Vagina (tissue), 2 donors: ENCODE measurements around the gene ATG4B. TPM values are rescaled to one million over a fixed set of nuclear protein-coding genes. Genes with fewer than 3 reads are reported as not detected.

Source experiments
- DNase-seq, 2 donors: peaks; one replicate each; pipeline ENCODE4 v3.0.0-alpha.2; 2017; ENCODE audit errors: extremely low spot score in 2 of 2
- H3K27ac ChIP-seq: fragments of 200-600 bp; sonication (generic); one replicate; pipeline ENCODE4 v1.5.1; 2019
- H3K27me3 ChIP-seq: fragments of 200-600 bp; sonication (generic); one replicate; pipeline ENCODE4 v1.5.1; 2019
- H3K36me3 ChIP-seq, 2 donors: fragments of 200-600 bp; sonication (generic); one replicate each; pipeline ENCODE4 v1.5.1; 2017 to 2019
- H3K4me1 ChIP-seq: fragments of 200-600 bp; sonication (generic); one replicate; pipeline ENCODE4 v1.5.1; 2019
- H3K4me3 ChIP-seq, 2 donors: fragments of 200-600 bp; sonication (generic); 1 replicate in 1 of 2; 2 replicates in 1 of 2; pipeline ENCODE4 v1.5.1; 2016 to 2019
- H3K9me3 ChIP-seq: fragments of 200-600 bp; sonication (generic); one replicate; pipeline ENCODE4 v1.5.1; 2019
- POLR2A ChIP-seq, 2 donors: fragments of 450-650 bp; IDR thresholded peaks; one replicate each; pipeline ENCODE4 v1.6.1; 2017; ENCODE audit warnings: antibody characterized with exemption in 2 of 2, mild to moderate bottlenecking in 2 of 2, moderate library complexity in 2 of 2
- POLR2AphosphoS5 ChIP-seq, 2 donors: sonication (generic); formaldehyde crosslinking; IDR thresholded peaks; one replicate each; pipeline ENCODE4 v1.9.0; 2017; ENCODE audit warnings: antibody characterized with exemption in 2 of 2, mild to moderate bottlenecking in 2 of 2, low read depth in 1 of 2; ENCODE audit not compliant: insufficient read depth in 1 of 2
- intact Hi-C: fragments of 100-400 bp; cut with DNase I; formaldehyde crosslinking; loops from one replicate; pipeline ENCODE4 v1.15.1; 2023
- total RNA-seq: library from RNA; depleted of rRNA; stranded (reverse); fragments of >200 nt; gene quantifications from one replicate; pipeline ENCODE4 v1.2.3, GENCODE V29; 2016
- TF ChIP-seq, protein P1 (sequence below), 3 experiments: fragments of 450-650 bp in 2 of 3; fragments of 200-600 bp in 1 of 3; sonication (generic) in 1 of 3; IDR thresholded peaks; one replicate each; pipeline ENCODE4 v1.5.1; 2017 to 2019; ENCODE audit warnings: antibody characterized with exemption in 3 of 3, mild to moderate bottlenecking in 2 of 3, moderate library complexity in 2 of 3

ATG4B gene
- total RNA-seq, 1 donor from 2014 or later = 104 TPM

DNA sequence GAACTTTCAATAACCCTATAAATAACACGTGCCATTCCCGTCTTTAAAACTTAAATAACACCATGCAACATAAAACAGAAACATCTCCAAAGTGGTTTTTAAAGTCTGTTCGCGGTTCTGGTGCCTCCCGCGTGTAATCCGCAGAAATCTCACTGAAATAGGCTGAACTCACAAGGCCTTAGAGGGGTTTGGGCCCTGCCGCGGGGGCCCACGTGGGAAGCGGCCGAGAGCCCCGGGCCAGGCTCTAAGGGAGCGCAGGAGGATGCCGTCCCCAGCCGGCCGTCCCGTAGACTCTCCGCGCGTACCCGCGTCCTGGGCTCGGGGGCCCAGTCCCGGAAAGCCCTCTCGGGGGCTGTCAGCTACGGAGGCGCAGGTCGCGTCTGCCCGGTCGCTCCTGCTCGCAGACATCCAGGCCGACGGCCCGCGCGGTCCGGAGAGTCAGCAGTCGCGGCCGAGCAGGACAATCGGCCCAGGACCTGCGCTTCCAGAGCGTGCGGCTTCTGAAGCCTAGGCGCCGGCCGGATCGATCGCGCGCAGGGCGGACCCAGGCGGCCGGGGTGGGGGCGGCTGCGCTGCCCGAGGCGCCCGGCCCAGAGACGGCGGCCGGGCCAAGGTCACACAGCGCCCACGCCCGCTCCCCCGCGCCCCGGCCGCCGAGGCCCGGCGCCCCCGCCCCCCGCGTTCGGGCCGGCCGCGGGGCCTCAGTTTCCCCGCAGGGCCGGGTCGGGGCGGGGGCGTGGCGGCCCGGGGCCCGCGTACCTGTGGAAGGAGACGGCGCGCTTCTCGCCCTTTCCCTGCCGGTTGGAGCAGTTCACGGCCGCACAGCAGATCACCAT, 1.1 kb upstream of the ATG4B start:
- intact Hi-C loops = loop anchor here (5.0 kb wide), 1 partner anchor 319 kb away; the partner anchor contains the start of genes HDLBP and SEPTIN2

DNA sequence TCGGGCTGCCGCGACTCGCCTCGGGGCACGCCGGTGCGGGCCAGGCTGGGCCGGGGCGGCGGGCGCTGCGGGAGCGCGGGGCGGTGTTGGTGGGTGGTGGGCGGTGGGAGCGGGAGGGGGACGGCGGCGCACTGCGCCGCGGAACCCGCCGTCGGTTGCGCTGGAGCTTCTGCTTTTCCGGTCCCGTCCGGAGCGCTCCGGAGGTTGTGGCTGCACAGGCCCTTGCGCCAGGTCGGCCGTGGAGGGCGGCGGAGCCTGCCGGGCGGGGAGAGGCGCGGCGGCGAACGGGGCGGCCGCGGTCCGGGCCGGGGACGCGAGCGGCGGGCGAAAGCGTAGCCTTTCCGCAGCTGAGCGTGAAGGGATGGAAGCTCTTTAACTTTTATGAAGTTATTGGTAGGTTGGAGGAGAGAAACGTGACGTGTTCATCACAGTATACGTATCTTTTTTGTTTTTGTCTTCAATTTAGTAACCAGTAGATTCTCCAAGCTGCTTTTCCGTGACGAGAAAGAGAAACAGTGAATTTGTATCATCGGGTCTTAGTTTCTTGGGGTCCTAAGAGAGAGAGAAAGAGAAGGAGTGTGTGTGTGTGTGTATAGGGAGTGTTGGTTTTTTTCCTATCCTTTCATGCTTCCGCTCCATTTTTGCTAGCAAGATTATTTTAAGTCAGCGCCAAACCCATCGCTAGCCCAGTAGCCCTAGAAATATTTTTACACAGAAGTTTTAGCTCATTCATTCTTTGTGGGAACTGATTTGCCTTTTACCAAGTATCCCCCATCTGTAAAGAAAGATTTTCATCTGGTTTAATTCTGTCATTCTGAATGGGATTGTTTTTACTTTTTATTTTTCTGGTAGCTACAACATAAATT, 535 bp downstream of the ATG4B start:
- Histone ChIP-seq H3K27me3 (no peaks in the 10 kb centered on the region), H3K4me1 (peaks cover 56% of the 10 kb centered on the region), H3K27ac (peak overlapping the region; percentile 98), H3K4me3 (peak overlapping the region; percentile 82 to 87), H3K36me3 (peaks cover 0 to 8% of the 10 kb centered on the region in 2 donors), H3K9me3 (no peaks in the 10 kb centered on the region)
- TF ChIP-seq, protein P1, sequence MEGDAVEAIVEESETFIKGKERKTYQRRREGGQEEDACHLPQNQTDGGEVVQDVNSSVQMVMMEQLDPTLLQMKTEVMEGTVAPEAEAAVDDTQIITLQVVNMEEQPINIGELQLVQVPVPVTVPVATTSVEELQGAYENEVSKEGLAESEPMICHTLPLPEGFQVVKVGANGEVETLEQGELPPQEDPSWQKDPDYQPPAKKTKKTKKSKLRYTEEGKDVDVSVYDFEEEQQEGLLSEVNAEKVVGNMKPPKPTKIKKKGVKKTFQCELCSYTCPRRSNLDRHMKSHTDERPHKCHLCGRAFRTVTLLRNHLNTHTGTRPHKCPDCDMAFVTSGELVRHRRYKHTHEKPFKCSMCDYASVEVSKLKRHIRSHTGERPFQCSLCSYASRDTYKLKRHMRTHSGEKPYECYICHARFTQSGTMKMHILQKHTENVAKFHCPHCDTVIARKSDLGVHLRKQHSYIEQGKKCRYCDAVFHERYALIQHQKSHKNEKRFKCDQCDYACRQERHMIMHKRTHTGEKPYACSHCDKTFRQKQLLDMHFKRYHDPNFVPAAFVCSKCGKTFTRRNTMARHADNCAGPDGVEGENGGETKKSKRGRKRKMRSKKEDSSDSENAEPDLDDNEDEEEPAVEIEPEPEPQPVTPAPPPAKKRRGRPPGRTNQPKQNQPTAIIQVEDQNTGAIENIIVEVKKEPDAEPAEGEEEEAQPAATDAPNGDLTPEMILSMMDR (IDR thresholded peaks at IDR 0.05) = no peak
- TF ChIP-seq POLR2AphosphoS5 (IDR thresholded peaks at IDR 0.05; ENCODE audit: insufficient read depth in 1 of 2, low read depth in 1 of 2) = no peak
- no peak for TF ChIP-seq POLR2A (IDR thresholded peaks at IDR 0.05)
- intact Hi-C loops = loop anchor here (5.0 kb wide), 1 partner anchor 321 kb away; the partner anchor contains the start of genes HDLBP and SEPTIN2
- no peak for DNase-seq

More for the DNA sequence above, 1.1 kb upstream of the ATG4B start:
- no peak for DNase-seq
- TF ChIP-seq POLR2AphosphoS5 (IDR thresholded peaks at IDR 0.05; ENCODE audit: insufficient read depth in 1 of 2, low read depth in 1 of 2) (no peak), POLR2A (IDR thresholded peaks at IDR 0.05) (no peak)
- TF ChIP-seq, protein P1 (IDR thresholded peaks at IDR 0.05) = no peak
- Histone ChIP-seq H3K27ac (peak overlapping the region; percentile 98), H3K27me3 (no peaks in the 10 kb centered on the region), H3K4me3 (peak overlapping the region; percentile 82 to 87), H3K9me3 (no peaks in the 10 kb centered on the region), H3K4me1 (peaks cover 51% of the 10 kb centered on the region), H3K36me3 (peaks cover 0 to 23% of the 10 kb centered on the region in 2 donors)

DNA sequence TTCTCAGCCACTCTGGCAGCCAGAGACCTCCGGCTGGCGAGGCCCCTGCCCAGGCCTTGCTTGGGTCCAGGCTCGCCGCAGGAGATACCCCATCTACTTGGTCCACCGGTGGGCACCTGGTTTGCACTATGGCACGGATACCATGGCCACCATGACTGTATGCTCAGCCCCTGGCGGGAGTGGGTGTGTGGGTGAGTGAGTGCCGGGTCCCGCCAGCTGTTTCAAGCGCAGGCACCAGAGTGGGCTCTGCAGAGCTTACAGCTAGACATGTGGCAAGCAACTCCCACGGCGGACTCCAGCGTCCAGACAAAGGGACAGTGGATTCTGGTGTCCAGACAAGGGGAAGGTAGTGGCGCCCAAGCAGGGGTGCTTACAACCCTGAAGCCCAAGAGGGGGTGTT, 1.4 kb downstream of the ATG4B start:
- H3K4me1 ChIP-seq = peaks cover 56% of the 10 kb centered on the region
- H3K9me3 ChIP-seq = no peaks in the 10 kb centered on the region
- intact Hi-C loops = loop anchor here (5.0 kb wide), 1 partner anchor 322 kb away; the partner anchor contains the start of genes HDLBP and SEPTIN2
- no peak for TF ChIP-seq POLR2A (IDR thresholded peaks at IDR 0.05)
- no peak for DNase-seq
- no peak overlapping the region for H3K4me3 ChIP-seq
- H3K27ac ChIP-seq = no peak overlapping the region
- no peaks in the 10 kb centered on the region for H3K36me3 ChIP-seq
- H3K27me3 ChIP-seq = no peaks in the 10 kb centered on the region

DNA sequence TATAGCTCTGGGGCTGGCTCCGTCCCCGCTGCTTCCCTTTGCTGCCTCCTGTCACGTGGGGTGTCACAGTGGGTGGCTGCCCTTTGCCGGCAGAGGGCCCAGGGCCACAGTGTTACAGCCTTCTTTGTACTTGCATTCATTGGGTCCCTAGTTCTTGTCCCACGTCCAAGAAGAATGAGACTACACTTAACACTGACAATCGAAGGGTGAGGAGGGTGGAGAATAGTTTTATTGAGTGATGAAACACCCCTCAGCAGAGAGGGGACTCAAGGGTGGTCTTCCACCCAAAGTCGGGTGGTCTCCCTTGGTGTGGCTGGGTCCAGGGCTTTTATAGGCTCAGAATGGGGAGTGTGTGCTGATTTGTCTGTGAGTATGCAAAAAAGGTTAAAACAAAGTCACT, 1.9 kb downstream of the ATG4B start:
- no peak for DNase-seq
- H3K4me1 ChIP-seq = peaks cover 53% of the 10 kb centered on the region
- H3K4me3 ChIP-seq = no peak overlapping the region
- no peaks in the 10 kb centered on the region for H3K36me3 ChIP-seq
- TF ChIP-seq, protein P1 (IDR thresholded peaks at IDR 0.05) = no peak
- no peak for TF ChIP-seq POLR2AphosphoS5 (IDR thresholded peaks at IDR 0.05; ENCODE audit: insufficient read depth in 1 of 2, low read depth in 1 of 2)
- no peak for TF ChIP-seq POLR2A (IDR thresholded peaks at IDR 0.05)
- H3K27me3 ChIP-seq = no peaks in the 10 kb centered on the region
- no peaks in the 10 kb centered on the region for H3K9me3 ChIP-seq
- intact Hi-C loops = loop anchor here (5.0 kb wide), 1 partner anchor 322 kb away; the partner anchor contains the start of genes HDLBP and SEPTIN2
- H3K27ac ChIP-seq = no peak overlapping the region

- no peak overlapping the region for H3K27ac ChIP-seq
- TF ChIP-seq POLR2AphosphoS5 (IDR thresholded peaks at IDR 0.05; ENCODE audit: insufficient read depth in 1 of 2, low read depth in 1 of 2) (no peak), POLR2A (IDR thresholded peaks at IDR 0.05) (no peak)
- TF ChIP-seq, protein P1 (IDR thresholded peaks at IDR 0.05) = no peak
- intact Hi-C loops = no loop called here
- peaks cover 47% of the 10 kb centered on the region for H3K4me1 ChIP-seq
- no peaks in the 10 kb centered on the region for H3K27me3 ChIP-seq
- H3K4me3 ChIP-seq = no peak overlapping the region
- no peaks in the 10 kb centered on the region for H3K36me3 ChIP-seq
- H3K9me3 ChIP-seq = no peaks in the 10 kb centered on the region
- no peak for DNase-seq
Observed at GRCh38 chr2:241640165-241640795, 2.8 kb downstream of the ATG4B start.
